Measurements from ENCODE around the gene CD55.

DNA sequence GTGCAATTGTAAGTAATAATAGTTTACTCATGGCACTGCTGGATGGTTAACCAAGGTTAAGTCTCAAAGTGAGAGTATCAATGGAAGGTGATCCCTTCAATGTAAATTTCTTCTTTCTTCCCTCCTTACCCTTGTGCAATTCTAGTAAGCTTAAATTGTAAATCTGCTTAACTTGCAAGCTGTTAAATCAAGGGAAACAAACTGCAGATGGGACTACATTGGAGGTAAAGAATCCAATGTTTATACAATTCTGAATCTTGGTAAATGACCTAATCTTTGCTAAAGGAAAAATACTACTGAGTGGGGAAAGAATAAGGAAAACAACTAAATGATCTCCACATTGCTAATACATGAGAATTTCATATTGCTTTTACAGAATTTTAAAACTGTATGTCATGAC lies 6.7 kb upstream of the CD55 start:
- TF ChIP-seq EZH2 (IDR thresholded peaks at IDR 0.05; ENCODE audit: low read depth, low read length, severe bottlenecking) (no peak), KDM5A (IDR thresholded peaks at IDR 0.05; ENCODE audit: low read length) (no peak), SIN3A (conservative IDR thresholded peaks at IDR 0.05 in 1 of 2, IDR thresholded peaks at IDR 0.05 in 1 of 2; ENCODE audit: low read depth in 1 of 2, low read length in 2 of 2) (no peak)
- TF ChIP-seq, protein P1, sequence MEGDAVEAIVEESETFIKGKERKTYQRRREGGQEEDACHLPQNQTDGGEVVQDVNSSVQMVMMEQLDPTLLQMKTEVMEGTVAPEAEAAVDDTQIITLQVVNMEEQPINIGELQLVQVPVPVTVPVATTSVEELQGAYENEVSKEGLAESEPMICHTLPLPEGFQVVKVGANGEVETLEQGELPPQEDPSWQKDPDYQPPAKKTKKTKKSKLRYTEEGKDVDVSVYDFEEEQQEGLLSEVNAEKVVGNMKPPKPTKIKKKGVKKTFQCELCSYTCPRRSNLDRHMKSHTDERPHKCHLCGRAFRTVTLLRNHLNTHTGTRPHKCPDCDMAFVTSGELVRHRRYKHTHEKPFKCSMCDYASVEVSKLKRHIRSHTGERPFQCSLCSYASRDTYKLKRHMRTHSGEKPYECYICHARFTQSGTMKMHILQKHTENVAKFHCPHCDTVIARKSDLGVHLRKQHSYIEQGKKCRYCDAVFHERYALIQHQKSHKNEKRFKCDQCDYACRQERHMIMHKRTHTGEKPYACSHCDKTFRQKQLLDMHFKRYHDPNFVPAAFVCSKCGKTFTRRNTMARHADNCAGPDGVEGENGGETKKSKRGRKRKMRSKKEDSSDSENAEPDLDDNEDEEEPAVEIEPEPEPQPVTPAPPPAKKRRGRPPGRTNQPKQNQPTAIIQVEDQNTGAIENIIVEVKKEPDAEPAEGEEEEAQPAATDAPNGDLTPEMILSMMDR (IDR thresholded peaks at IDR 0.05; ENCODE audit: control extremely low read depth in 1 of 3, insufficient read depth in 1 of 3, low read depth in 1 of 3, low read length in 3 of 3), result no peak
